Naive thymus-derived CD8-positive, alpha-beta T cell (primary cell): Measurements from ENCODE around the gene CACNA1B. TPM values are rescaled to one million over a fixed set of nuclear protein-coding genes. Genes with fewer than 3 reads are reported as not detected.

Experiments
- ATAC-seq, 2 donors: fragments of 150-1000 bp; cut with Tn5 transposase in 1 of 2; sonication (Bioruptor Pico), chemical (Tn5 transposase) in 1 of 2; 1 replicate in 1 of 2; 2 replicates in 1 of 2; pipeline ENCODE4 v1.10.0; 2021; ENCODE audit warnings: mild to moderate bottlenecking in 2 of 2, moderate library complexity in 2 of 2
- POLR2A ChIA-PET: fragments of 350-600 bp; sonication (Branson Sonifier 250); formaldehyde crosslinking; loops from one replicate; lab custom pipeline; 2021; ENCODE audit warnings: antibody characterized with exemption; lab: Charles Lee
- DNase-seq, 10 donors: peaks; one replicate each; pipeline versions ENCODE4 v3.0.0 to v3.0.0-alpha.2; 2020 to 2022
- H3K27ac Mint-ChIP-seq, 10 donors: one replicate each; pipeline ENCODE4 v1.8.0; 2020 to 2022; ENCODE audit warnings: mild to moderate bottlenecking in 10 of 10, mixed read lengths in 10 of 10, moderate library complexity in 4 of 10, inconsistent platforms in 1 of 10
- H3K27me3 Mint-ChIP-seq, 5 donors: one replicate each; pipeline ENCODE4 v1.8.0; 2021 to 2022; ENCODE audit warnings: mixed read lengths in 5 of 5
- H3K36me3 Mint-ChIP-seq, 3 donors: one replicate each; pipeline ENCODE4 v1.8.0; 2020 to 2022; ENCODE audit warnings: mixed read lengths in 3 of 3, mild to moderate bottlenecking in 2 of 3, inconsistent platforms in 1 of 3
- H3K4me1 Mint-ChIP-seq, 4 donors: one replicate each; pipeline ENCODE4 v1.8.0; 2021 to 2022; ENCODE audit warnings: mixed read lengths in 4 of 4
- H3K4me3 Mint-ChIP-seq, 10 donors: one replicate each; pipeline ENCODE4 v1.8.0; 2020 to 2022; ENCODE audit warnings: mild to moderate bottlenecking in 10 of 10, mixed read lengths in 10 of 10, moderate library complexity in 6 of 10, inconsistent platforms in 1 of 10
- H3K9me3 Mint-ChIP-seq, 9 donors: one replicate each; pipeline ENCODE4 v1.8.0; 2020 to 2022; ENCODE audit warnings: mixed read lengths in 9 of 9, mild to moderate bottlenecking in 3 of 9, inconsistent platforms in 1 of 9, moderate library complexity in 1 of 9
- polyA plus RNA-seq, 3 donors: library from polyadenylated mRNA; unstranded; fragments of 300-500 nt; fragmentation: Illumina TruSeq; gene quantifications; one replicate each; pipeline ENCODE4 v1.2.3, GENCODE V29; 2021
- total RNA-seq, 8 experiments: library from RNA in 2 of 8; stranded (reverse) in 2 of 8; gene quantifications; one replicate each; pipeline ENCODE4 v1.2.3 and lab custom pipeline; 2021 to 2026

CACNA1B gene
- total and polyA plus RNA-seq, 5 experiments from 2014 or later, result not detected

DNA sequence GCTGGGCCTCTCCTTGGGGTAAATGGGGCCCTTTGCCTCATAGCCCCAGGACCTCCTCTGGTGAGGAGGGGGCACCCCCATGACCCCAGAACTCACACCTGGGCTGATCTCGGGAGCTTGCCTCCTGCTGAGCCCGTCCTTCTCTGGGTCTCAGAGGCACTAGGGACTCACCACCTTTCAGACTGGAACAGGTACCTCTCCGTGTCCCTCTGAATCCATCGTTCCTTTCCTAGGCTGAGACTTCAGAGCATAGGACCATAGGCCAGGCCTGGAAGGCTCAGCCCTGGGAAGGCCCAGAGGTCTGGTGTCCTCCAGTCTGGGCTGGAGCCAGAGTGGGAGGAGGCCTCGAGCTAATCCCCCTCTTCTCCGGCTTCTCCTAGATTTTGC lies 97.9 kb downstream of the CACNA1B start:
- no peak overlapping the region for H3K27ac Mint-ChIP-seq
- H3K27me3 Mint-ChIP-seq, result peaks cover under 1 to 28% (median 20%) of the 10 kb centered on the region in 5 donors
- no peak overlapping the region for H3K4me3 Mint-ChIP-seq
- no peaks in the 10 kb centered on the region for H3K36me3 Mint-ChIP-seq
- POLR2A ChIA-PET, result no interaction called here
- H3K9me3 Mint-ChIP-seq, result no peaks in the 10 kb centered on the region
- ATAC-seq (no peak), DNase-seq (no peak)
- H3K4me1 Mint-ChIP-seq, result peaks cover 0 to 2% (median 0%) of the 10 kb centered on the region in 4 donors

DNA sequence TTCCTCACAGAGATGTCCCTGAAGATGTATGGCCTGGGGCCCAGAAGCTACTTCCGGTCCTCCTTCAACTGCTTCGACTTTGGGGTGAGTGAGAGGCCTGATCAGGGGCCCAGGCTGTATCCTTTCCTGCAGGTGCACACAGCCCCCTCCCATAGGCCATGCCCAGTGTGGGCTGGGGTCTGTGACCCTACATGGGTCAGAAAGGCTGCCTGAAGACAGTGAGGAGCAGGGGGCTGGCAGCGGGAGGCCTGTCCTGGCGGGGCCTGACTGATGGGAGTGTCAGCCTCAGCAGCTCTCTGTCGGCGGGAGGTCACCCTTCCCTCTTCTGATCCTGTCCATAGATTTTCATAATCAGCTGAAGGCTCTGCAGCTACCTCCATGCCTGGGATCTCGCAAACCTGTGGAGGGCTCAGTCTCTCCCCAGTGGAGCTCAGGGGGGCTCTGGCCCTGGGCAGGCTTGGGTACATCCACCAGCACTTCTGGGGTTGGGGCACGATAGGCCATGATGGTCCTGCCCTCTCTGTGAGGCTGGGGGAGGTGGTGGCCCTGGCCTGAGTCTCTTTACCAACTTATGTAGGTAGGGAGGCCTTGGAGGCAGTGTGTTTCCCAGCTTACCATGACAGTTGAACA lies 98.5 kb downstream of the CACNA1B start:
- ATAC-seq (no peak), DNase-seq (no peak)
- POLR2A ChIA-PET, result no interaction called here
- peaks cover 0 to 2% (median 0%) of the 10 kb centered on the region in 4 donors for H3K4me1 Mint-ChIP-seq
- H3K27ac Mint-ChIP-seq, result no peak overlapping the region
- no peaks in the 10 kb centered on the region for H3K36me3 Mint-ChIP-seq
- peaks cover 0 to 26% (median 15%) of the 10 kb centered on the region in 5 donors for H3K27me3 Mint-ChIP-seq
- H3K4me3 Mint-ChIP-seq, result no peak overlapping the region
- no peaks in the 10 kb centered on the region for H3K9me3 Mint-ChIP-seq

DNA sequence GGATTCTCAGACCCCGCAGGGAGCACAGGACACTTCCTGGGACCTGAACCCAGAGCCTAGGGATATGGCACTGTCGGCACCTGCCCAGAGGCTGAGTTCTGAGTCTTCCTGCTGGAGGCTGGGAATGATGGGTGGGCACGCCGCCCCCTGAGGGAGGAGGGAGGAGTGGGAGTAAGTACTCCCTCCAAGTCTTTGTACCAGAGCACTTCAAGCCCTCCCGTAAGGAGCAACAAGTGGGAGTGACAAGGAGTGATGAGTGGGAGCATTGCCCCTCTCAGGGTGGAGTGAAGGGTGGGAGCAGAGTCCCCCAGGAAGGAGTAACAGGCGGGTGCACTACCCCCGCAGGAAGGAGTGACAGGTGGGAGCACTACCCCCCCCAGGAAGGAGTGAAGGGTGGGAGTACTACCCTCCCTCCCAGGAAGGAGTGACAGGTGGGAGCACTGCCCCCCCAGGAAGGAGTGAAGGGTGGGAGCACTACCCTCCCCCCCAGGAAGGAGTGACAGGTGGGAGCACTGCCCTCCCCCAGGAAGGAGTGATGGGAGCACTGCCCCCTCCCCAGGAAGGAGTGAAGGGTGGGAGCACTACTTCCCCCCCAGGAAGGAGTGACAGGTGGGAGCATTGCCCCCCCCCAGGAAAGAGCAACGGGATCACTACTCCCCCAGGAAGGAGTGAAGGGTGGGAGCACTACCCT lies 100.1 kb downstream of the CACNA1B start:
- no peak overlapping the region for H3K4me3 Mint-ChIP-seq
- ATAC-seq (no peak), DNase-seq (no peak)
- H3K27me3 Mint-ChIP-seq, result peaks cover 3 to 30% (median 8%) of the 10 kb centered on the region in 5 donors
- H3K9me3 Mint-ChIP-seq, result peaks cover 0 to 1% (median 0%) of the 10 kb centered on the region in 9 donors
- no peaks in the 10 kb centered on the region for H3K36me3 Mint-ChIP-seq
- POLR2A ChIA-PET, result no interaction called here
- no peak overlapping the region for H3K27ac Mint-ChIP-seq
- H3K4me1 Mint-ChIP-seq, result peaks cover 0 to 2% (median 0%) of the 10 kb centered on the region in 4 donors

DNA sequence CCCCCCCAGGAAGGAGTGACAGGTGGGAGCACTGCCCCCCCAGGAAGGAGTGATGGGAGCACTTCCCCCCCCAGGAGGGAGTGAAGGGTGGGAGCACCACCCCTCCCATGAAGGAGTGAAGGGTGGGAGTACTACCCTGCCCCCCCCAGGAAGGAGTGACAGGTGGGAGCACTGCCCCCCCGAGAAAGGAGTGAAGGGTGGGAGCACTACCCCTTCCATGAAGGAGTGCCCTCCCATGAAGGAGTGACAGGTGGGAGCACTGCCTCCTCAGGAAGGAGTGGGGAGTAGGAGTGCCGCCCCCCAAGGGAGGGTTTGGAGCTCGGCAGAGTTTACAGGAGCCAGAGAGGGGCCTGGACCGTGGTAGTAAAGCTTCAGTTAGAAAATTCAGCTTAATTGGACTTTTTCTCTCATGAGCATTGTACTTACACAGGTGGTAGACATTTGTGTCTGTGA lies 100.7 kb downstream of the CACNA1B start:
- H3K4me3 Mint-ChIP-seq, result no peak overlapping the region
- ATAC-seq (no peak), DNase-seq (no peak)
- peaks cover 0 to 2% (median 0%) of the 10 kb centered on the region in 4 donors for H3K4me1 Mint-ChIP-seq
- no peaks in the 10 kb centered on the region for H3K36me3 Mint-ChIP-seq
- POLR2A ChIA-PET, result no interaction called here
- H3K9me3 Mint-ChIP-seq, result peaks cover 0 to 1% (median 0%) of the 10 kb centered on the region in 9 donors
- peaks cover 3 to 30% (median 8%) of the 10 kb centered on the region in 5 donors for H3K27me3 Mint-ChIP-seq
- H3K27ac Mint-ChIP-seq, result no peak overlapping the region

DNA sequence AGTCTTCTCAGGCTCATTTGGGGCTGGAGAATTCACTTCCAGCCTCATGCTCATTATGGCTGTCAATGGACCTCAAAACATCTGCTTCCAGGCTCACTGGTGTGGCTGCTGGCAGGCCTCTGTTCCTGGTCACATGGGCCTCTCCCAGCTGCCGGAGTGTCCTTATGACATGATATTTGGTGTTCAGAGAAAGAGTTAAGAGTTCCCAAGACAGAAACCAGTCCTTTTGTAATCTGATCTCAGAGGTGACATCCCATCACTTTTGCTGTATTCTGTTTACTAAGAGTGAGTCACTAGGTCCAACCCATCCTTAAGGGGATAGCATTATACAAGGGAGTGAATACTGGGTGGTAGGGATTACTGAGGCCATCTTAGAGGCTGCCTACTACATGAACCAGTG lies 104.6 kb downstream of the CACNA1B start:
- Mint-ChIP-seq H3K27ac (no peak overlapping the region), H3K36me3 (no peaks in the 10 kb centered on the region), H3K4me1 (peaks cover 0 to 2% (median 0%) of the 10 kb centered on the region in 4 donors), H3K27me3 (peaks cover 5 to 49% (median 22%) of the 10 kb centered on the region in 5 donors), H3K9me3 (peaks cover 0 to 1% (median 0%) of the 10 kb centered on the region in 9 donors), H3K4me3 (no peak overlapping the region)
- ATAC-seq, result no peak
- POLR2A ChIA-PET, result no interaction called here
- no peak for DNase-seq

DNA sequence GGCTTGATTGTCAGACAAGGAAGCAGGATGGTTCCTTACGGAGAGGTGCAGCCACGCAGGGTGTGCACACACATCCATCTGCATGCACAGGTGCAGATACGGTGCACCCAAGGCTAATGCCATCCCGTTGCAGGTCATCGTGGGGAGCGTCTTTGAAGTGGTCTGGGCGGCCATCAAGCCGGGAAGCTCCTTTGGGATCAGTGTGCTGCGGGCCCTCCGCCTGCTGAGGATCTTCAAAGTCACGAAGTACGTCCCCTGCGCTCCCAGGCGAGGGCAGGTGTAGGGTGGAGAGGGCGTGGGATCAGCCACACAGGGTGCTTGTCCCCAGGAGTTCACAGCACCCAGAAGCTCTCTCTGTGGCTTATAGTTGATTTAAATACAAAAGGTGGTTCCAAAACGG lies 106.4 kb downstream of the CACNA1B start:
- H3K27me3 Mint-ChIP-seq, result peaks cover 15 to 67% (median 35%) of the 10 kb centered on the region in 5 donors
- ATAC-seq (no peak), DNase-seq (no peak)
- POLR2A ChIA-PET, result no interaction called here
- H3K4me3 Mint-ChIP-seq, result no peak overlapping the region
- peaks cover 0 to 1% (median 0%) of the 10 kb centered on the region in 9 donors for H3K9me3 Mint-ChIP-seq
- H3K36me3 Mint-ChIP-seq, result no peaks in the 10 kb centered on the region
- no peak overlapping the region for H3K27ac Mint-ChIP-seq
- H3K4me1 Mint-ChIP-seq, result no peaks in the 10 kb centered on the region

DNA sequence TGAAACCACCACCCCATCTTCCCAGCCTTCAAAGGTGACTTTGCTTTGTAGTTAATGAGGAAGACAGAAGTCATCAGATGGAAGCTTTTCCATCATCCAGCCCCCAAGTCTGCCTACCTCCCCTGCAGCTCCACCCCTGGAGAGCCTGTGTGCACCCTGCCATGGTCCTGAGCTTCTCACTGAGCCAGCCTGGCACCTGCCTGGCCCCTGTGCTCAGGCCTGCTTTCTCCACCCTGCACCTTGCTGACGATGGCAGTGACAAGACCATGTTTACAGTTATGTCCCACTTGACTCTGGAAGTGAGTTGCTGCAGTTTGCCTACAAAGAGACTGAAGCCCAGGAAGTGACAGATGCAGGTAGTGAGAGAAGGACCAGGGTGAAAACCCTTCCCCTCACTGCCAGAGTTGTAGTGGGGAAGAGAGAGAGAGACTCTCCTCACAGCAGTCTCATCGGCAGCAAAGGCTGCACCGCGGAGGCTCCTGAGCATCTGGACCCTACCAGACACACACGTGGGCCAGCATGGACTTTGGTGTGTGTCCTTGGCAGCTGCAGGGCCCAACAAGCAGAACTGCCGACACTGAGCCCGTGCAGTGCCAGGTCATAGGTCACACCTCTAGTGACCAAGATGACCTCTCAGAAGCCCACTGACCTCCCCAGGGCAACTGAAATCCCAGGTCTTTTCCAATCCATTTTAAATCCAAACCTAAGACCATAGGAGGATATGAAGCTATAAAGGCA lies 107.1 kb downstream of the CACNA1B start:
- DNase-seq (no peak), ATAC-seq (no peak)
- Mint-ChIP-seq H3K27me3 (peaks cover 16 to 74% (median 35%) of the 10 kb centered on the region in 5 donors), H3K27ac (peak overlapping the region in 1 of 10 donors; percentile 70), H3K4me3 (no peak overlapping the region), H3K9me3 (peaks cover 0 to 1% (median 0%) of the 10 kb centered on the region in 9 donors), H3K36me3 (no peaks in the 10 kb centered on the region), H3K4me1 (no peaks in the 10 kb centered on the region)
- POLR2A ChIA-PET, result no interaction called here

DNA sequence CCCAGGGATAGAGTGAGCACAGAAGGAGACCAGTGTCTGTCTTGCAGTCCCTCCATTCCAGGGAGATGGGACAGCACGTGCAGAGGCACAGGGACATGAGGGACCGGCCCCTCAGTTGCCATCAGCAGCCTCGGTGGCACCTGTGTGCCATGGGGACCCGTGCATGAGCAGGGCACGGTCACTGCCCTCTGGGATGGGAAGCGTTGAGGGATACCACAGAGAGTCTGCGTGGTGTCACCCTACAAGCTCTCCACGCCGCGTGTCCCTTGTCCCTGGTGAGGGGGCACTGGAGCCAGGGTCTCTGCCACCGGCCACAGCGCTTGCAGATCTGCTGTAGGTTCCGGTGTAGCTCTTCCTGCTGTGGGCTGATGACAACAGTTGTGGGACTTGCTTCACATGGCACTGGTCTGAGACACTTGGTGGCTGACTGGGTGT lies 108.1 kb downstream of the CACNA1B start:
- Mint-ChIP-seq H3K27me3 (peaks cover 20 to 82% (median 44%) of the 10 kb centered on the region in 5 donors), H3K4me3 (no peak overlapping the region)
- no peak for ATAC-seq

DNA sequence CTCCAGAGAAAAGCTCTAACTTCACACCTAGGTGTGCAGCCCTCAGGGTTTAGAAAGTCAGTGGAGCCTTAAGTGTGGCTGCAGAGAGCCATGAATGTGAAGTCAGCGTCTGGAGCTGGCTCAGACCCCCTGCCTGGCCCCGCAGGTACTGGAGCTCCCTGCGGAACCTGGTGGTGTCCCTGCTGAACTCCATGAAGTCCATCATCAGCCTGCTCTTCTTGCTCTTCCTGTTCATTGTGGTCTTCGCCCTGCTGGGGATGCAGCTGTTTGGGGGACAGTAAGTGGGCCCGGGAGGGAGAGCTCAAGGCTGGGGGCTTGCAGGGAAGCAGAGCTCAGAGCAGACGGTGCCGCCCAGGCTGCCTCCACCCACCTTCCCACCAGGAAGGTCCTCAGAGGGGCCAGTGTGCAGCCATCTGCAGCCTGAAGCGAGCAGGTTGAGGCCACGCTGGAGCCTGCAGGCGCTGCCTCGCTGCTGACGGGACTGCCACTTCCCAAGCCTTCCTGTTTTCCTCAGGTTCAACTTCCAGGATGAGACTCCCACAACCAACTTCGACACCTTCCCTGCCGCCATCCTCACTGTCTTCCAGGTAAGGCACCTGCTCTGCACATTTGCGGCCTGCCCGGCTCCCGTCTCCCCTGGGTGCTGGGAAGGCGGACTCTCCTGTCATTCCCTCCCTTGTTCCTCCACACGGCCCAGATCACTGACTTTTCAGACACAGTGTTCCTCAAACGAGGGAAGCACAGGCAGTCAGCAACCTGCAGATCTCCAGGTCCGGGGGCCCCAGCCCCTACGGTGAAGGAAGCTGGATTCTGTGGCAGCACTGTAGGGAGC lies 108.9 kb downstream of the CACNA1B start:
- DNase-seq, result no peak
- Mint-ChIP-seq H3K27me3 (peaks cover 18 to 83% (median 51%) of the 10 kb centered on the region in 5 donors), H3K27ac (peak overlapping the region in 2 of 10 donors; percentile 44 to 47), H3K9me3 (peaks cover 0 to 1% (median 0%) of the 10 kb centered on the region in 9 donors), H3K4me3 (peak overlapping the region in 1 of 10 donors; percentile 58), H3K4me1 (peaks cover 0 to 6% (median 1%) of the 10 kb centered on the region in 4 donors), H3K36me3 (no peaks in the 10 kb centered on the region)
- POLR2A ChIA-PET, result no interaction called here
- no peak for ATAC-seq

More for the DNA sequence above, 108.1 kb downstream of the CACNA1B start:
- DNase-seq, result no peak
- Mint-ChIP-seq H3K4me1 (peaks cover 0 to 5% (median 1%) of the 10 kb centered on the region in 4 donors), H3K9me3 (peaks cover 0 to 1% (median 0%) of the 10 kb centered on the region in 9 donors), H3K27ac (no peak overlapping the region), H3K36me3 (no peaks in the 10 kb centered on the region)
- POLR2A ChIA-PET, result no interaction called here

DNA sequence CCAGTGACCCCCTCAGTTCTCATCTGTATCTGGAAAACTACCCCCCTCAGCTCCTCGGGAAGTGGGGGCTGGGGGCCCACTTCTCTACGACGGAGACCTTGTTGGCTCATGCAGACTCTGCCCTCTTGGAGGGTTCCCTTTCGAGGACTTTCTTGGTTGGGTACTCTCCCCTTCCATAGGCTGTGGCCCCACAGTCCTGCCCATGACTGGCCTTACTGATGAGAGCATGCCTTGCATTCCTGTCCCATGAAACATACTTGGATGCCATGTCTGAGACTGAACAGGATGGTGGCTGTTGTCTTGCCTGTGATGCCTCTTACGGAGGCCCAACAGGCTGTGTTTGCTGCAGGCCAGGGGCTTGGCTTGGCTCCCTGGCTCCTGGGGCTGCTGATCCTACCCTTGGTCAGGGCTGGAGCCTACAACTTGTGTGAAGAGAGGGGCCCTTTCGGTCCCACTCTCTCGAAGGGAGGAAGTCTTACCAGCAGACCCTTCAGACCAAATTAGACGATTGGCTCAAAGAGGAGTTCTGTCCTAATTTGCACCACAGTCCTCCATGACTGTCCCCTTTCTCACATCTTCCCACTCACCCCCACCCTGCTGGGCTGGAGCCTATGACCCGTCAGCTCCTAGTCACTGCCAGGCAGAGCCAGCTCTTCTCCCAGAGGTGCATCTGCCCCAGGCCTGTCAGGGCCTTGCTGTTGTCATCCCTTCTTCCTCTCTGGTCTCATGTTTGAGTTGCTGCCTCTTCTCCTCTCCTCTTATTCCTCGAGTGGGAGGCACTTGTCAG lies 109.9 kb downstream of the CACNA1B start:
- Mint-ChIP-seq H3K4me3 (no peak overlapping the region), H3K27ac (peak overlapping the region in 2 of 10 donors; percentile 44 to 55), H3K36me3 (no peaks in the 10 kb centered on the region), H3K9me3 (peaks cover 0 to 1% (median 0%) of the 10 kb centered on the region in 9 donors), H3K4me1 (peaks cover 0 to 6% (median 1%) of the 10 kb centered on the region in 4 donors), H3K27me3 (peaks cover 20 to 83% (median 55%) of the 10 kb centered on the region in 5 donors)
- POLR2A ChIA-PET, result no interaction called here
- ATAC-seq (no peak), DNase-seq (no peak)

DNA sequence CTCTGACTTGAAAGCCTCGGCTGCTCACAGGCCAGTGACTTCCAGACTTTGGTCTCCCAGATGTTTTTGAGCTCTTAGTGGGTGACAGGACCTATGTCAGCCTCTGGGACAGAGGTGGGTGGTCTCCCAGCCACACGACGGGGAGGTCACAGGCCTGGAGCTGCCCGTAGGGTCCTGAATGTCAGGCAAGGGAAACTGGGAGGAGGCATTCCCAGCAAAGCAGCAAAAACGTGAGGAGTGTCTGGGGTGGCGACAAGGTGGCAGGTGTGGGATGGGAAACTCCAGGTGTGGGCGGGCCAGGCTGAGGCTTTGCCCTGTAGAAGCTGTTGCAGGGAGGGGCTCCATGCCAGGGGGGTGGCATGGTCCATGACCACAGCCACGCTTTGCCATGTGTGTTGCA lies 110.5 kb downstream of the CACNA1B start:
- H3K9me3 Mint-ChIP-seq, result peaks cover 0 to 1% (median 0%) of the 10 kb centered on the region in 9 donors
- peaks cover 24 to 83% (median 58%) of the 10 kb centered on the region in 5 donors for H3K27me3 Mint-ChIP-seq
- ATAC-seq (no peak), DNase-seq (no peak)
- peak overlapping the region in 1 of 10 donors; percentile 76 for H3K27ac Mint-ChIP-seq
- H3K4me3 Mint-ChIP-seq, result no peak overlapping the region
- POLR2A ChIA-PET, result no interaction called here
- no peaks in the 10 kb centered on the region for H3K36me3 Mint-ChIP-seq
- H3K4me1 Mint-ChIP-seq, result peaks cover 0 to 6% (median 1%) of the 10 kb centered on the region in 4 donors
